HepG2 (cell line): Measurements from ENCODE around the gene PRCP.

ENCODE experiments used
- EED ChIP-seq: sonication (generic); formaldehyde crosslinking; IDR thresholded peaks from 2 replicates; pipeline ENCODE4 v1.5.0; 2020; ENCODE audit warnings: mild to moderate bottlenecking, missing genetic modification reagents
- EZH2 ChIP-seq: conservative IDR thresholded peaks from 2 replicates; pipeline ENCODE4 v1.6.1; 2012; ENCODE audit warnings: mild to moderate bottlenecking, low read depth, low read length, moderate library complexity
- MAZ ChIP-seq, 2 experiments: sonication (generic) in 1 of 2; formaldehyde crosslinking in 1 of 2; IDR thresholded peaks; 2 replicates each; pipeline versions ENCODE4 v1.5.0 to v1.6.1; 2012 to 2020; ENCODE audit warnings: low read depth in 2 of 2, mild to moderate bottlenecking in 2 of 2, borderline replicate concordance in 1 of 2, improper control_type of control experiment in 1 of 2, low read length in 1 of 2, missing genetic modification reagents in 1 of 2, moderate library complexity in 1 of 2
- MXD4 ChIP-seq: IDR thresholded peaks from 2 replicates; pipeline ENCODE4 v1.6.1; 2016; ENCODE audit warnings: mild to moderate bottlenecking, missing biosample characterization, missing genetic modification reagents
- NFATC3 ChIP-seq: sonication (generic); formaldehyde crosslinking; IDR thresholded peaks from 2 replicates; pipeline ENCODE4 v1.5.1; 2020; ENCODE audit warnings: mild to moderate bottlenecking, missing genetic modification reagents
- POLR2A ChIP-seq, 2 experiments: IDR thresholded peaks; 2 replicates each; pipeline ENCODE4 v1.6.1; 2011; ENCODE audit warnings: low read depth in 2 of 2, low read length in 2 of 2, mild to moderate bottlenecking in 1 of 2, moderate library complexity in 1 of 2; ENCODE audit not compliant: insufficient read depth in 1 of 2
- ZFAT ChIP-seq: sonication (generic); formaldehyde crosslinking; conservative IDR thresholded peaks from 2 replicates; pipeline ENCODE4 v1.8.1; 2023; ENCODE audit warnings: missing genetic modification reagents, inconsistent platforms
- ZFP41 ChIP-seq: sonication (generic); formaldehyde crosslinking; IDR thresholded peaks from 2 replicates; pipeline ENCODE4 v1.4.0; 2020; ENCODE audit warnings: mild to moderate bottlenecking, missing genetic modification reagents, borderline replicate concordance
- ZNF143 ChIP-seq: sonication (generic); formaldehyde crosslinking; IDR thresholded peaks from 2 replicates; pipeline ENCODE4 v1.4.0; 2020; ENCODE audit warnings: missing genetic modification reagents
- ZNF598 ChIP-seq: sonication (generic); formaldehyde crosslinking; IDR thresholded peaks from 2 replicates; pipeline ENCODE4 v1.5.1; 2020; ENCODE audit warnings: mild to moderate bottlenecking, missing genetic modification reagents, borderline replicate concordance
- ZNF768 ChIP-seq: sonication (generic); formaldehyde crosslinking; IDR thresholded peaks from 2 replicates; pipeline ENCODE4 v1.4.0; 2020; ENCODE audit warnings: missing genetic modification reagents
- TF ChIP-seq, protein P1 (sequence below): sonication (generic); formaldehyde crosslinking; IDR thresholded peaks from 2 replicates; pipeline ENCODE4 v1.4.0; 2020; ENCODE audit warnings: missing genetic modification reagents
- TF ChIP-seq, protein P2 (sequence below): sonication (generic); formaldehyde crosslinking; IDR thresholded peaks from 2 replicates; pipeline ENCODE4 v1.5.0; 2020; ENCODE audit warnings: mild to moderate bottlenecking, missing genetic modification reagents, moderate library complexity

DNA sequence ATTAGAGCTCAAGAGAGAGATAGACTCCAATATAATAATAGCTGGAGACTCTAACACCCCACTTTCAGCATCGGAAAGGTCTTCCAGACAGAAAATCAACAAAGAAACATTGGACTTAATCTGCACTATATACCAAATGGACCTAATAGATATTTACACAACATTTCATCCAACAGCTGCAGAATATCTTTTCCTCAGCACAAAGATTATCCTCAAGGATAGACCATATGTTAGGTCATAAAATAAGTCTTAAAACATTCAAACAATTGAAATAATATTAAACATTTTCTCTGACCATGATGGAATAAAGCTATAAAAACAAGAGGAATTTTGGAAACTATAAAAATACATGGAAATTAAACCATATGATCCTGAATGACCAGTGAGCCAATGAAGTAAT, 121.5 kb downstream of the PRCP start:
- no peak for TF ChIP-seq ZNF768 (CRISPR knock-in tag)
- TF ChIP-seq EZH2: no peak
- TF ChIP-seq ZNF143 (CRISPR knock-in tag): no peak
- TF ChIP-seq MAZ (IDR thresholded peaks at IDR 0.05; ENCODE audit: borderline replicate concordance, low read depth, low read length): no peak
- no peak for TF ChIP-seq MAZ (CRISPR knock-in tag; IDR thresholded peaks at IDR 0.05; ENCODE audit: low read depth)
- TF ChIP-seq ZNF598: no peak
- TF ChIP-seq, protein P1, sequence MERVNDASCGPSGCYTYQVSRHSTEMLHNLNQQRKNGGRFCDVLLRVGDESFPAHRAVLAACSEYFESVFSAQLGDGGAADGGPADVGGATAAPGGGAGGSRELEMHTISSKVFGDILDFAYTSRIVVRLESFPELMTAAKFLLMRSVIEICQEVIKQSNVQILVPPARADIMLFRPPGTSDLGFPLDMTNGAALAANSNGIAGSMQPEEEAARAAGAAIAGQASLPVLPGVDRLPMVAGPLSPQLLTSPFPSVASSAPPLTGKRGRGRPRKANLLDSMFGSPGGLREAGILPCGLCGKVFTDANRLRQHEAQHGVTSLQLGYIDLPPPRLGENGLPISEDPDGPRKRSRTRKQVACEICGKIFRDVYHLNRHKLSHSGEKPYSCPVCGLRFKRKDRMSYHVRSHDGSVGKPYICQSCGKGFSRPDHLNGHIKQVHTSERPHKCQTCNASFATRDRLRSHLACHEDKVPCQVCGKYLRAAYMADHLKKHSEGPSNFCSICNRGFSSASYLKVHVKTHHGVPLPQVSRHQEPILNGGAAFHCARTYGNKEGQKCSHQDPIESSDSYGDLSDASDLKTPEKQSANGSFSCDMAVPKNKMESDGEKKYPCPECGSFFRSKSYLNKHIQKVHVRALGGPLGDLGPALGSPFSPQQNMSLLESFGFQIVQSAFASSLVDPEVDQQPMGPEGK: no peak
- no peak for TF ChIP-seq ZFP41 (CRISPR knock-in tag)
- TF ChIP-seq, protein P2, sequence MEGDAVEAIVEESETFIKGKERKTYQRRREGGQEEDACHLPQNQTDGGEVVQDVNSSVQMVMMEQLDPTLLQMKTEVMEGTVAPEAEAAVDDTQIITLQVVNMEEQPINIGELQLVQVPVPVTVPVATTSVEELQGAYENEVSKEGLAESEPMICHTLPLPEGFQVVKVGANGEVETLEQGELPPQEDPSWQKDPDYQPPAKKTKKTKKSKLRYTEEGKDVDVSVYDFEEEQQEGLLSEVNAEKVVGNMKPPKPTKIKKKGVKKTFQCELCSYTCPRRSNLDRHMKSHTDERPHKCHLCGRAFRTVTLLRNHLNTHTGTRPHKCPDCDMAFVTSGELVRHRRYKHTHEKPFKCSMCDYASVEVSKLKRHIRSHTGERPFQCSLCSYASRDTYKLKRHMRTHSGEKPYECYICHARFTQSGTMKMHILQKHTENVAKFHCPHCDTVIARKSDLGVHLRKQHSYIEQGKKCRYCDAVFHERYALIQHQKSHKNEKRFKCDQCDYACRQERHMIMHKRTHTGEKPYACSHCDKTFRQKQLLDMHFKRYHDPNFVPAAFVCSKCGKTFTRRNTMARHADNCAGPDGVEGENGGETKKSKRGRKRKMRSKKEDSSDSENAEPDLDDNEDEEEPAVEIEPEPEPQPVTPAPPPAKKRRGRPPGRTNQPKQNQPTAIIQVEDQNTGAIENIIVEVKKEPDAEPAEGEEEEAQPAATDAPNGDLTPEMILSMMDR (CRISPR knock-in tag): no peak
- no peak for TF ChIP-seq ZFAT (CRISPR knock-in tag)
- no peak for TF ChIP-seq MXD4 (CRISPR knock-in tag)
- no peak for TF ChIP-seq EED (CRISPR knock-in tag)
- TF ChIP-seq POLR2A (IDR thresholded peaks at IDR 0.05; ENCODE audit: insufficient read depth in 1 of 2, low read depth in 2 of 2, low read length in 2 of 2): no peak
- no peak for TF ChIP-seq NFATC3 (CRISPR knock-in tag)
